GM21381 (cell line): ENCODE results near the gene DLEU7.

Source experiments
- ATAC-seq: cut with Tn5 transposase; IDR thresholded peaks from one replicate; pipeline ENCODE4 v1.9.1; 2021; ENCODE audit warnings: mild to moderate bottlenecking, moderate library complexity; ENCODE audit not compliant: unreplicated experiment

The DLEU7 gene

GRCh38 chr13:50843257-50844083 lies at the start of gene DLEU7:
DLEU7 (minus strand) TSS chr13:50843692; CDS start chr13:50843646, 46 bp downstream.
- ATAC-seq, result no peak

GRCh38 chr13:50892210-50892944 lies 48.9 kb upstream of the DLEU7 start:
- peak; percentile 34 for ATAC-seq

DNA sequence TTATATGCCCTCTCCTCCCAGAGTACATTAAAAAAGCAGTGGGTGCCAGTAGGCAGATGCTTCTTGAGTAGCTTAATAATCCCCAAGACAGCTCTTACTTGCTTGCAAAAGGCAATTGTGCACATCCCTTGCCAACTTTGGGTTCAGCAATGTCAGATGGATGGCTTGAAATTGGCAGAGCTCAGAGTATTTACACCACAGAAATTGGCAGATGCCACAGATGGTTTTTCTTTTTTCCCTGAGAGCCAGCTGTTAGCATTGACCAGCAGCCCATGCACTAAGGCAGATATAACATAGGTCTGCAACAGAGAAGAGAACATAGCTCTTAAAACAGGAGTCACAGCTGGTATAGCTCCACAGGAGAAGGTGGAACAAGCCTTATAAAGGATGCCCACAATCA lies 47.7 kb upstream of the DLEU7 start:
- ATAC-seq, result no peak

- peak; percentile 38 for ATAC-seq
Observed at GRCh38 chr13:50889317-50889716, 45.8 kb upstream of the DLEU7 start.

GRCh38 chr13:50888362-50888761 lies 44.9 kb upstream of the DLEU7 start:
- no peak for ATAC-seq

DNA sequence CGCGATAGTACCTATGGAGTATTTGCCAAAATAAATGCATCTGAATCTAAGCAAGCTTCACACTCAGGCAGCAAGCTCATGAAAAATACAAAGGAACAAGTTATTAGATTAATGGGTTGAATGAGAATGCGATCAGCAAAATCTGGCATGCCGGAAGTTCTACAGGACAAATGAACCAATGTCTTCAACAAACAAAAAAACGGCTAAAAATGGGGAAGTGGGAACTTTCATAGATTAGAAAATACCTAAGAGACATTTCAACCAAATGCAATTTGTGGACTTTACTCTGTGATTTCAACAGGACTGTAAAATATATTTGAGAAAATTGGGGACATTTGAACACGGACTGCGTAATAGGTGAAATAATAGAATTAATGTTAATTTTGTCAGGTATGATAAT lies 43.7 kb upstream of the DLEU7 start:
- no peak for ATAC-seq

- ATAC-seq, result no peak
Observed at GRCh38 chr13:50884265-50884664, 40.8 kb upstream of the DLEU7 start.

- no peak for ATAC-seq
Observed at GRCh38 chr13:50883728-50884127, 40.2 kb upstream of the DLEU7 start.

DNA sequence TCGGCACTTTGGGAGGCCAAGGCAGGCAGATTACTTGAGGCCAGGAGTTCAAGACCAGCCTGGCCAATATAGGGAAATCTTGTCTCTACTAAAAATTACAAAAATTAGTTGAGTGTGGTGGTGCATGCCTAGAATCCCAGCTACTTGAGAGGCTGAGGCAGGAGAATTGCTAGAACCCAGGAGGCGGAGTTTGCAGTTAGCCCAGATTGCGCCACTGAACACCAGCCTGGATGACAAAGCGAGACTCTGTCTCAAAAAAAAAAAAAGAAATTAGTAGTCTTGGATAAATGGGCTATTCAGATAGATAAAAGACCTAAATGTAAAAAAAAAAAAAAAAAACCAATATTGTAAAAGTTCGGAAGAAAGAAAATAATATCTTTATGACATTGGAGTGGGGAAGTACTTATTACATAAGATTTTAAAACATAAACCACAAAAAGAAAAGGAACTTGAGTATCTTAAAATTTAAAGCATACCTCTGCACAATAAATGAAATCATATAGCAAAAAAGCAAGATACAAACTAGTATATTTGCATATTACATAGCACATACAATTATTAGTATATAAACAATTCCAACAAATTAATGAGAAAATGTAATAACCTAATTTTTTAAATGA lies 39.4 kb upstream of the DLEU7 start:
- no peak for ATAC-seq

GRCh38 chr13:50873991-50874390 lies 30.5 kb upstream of the DLEU7 start:
- ATAC-seq, result no peak

DNA sequence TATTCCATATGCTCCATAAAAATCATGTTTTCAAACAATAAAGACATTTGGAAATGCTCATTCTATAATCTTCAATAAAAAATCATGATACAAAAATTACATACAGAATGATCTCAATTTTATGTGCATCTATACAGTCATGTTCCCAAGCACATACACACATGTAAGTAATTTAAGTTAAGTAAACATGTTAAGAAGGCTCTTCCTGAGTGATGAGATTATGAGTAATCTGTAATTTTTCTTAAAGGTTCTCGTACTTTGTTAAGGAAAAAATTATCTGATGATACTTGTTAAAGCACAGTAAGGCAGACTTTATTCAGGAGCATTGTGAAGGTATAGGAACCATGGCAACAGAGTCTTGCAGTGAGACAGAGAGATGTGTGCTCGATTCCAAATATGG lies 30.0 kb upstream of the DLEU7 start:
- no peak for ATAC-seq

GRCh38 chr13:50871405-50871804 lies 27.9 kb upstream of the DLEU7 start:
- ATAC-seq, result no peak

- no peak for ATAC-seq
Observed at GRCh38 chr13:50867637-50867945, 24.1 kb upstream of the DLEU7 start.

DNA sequence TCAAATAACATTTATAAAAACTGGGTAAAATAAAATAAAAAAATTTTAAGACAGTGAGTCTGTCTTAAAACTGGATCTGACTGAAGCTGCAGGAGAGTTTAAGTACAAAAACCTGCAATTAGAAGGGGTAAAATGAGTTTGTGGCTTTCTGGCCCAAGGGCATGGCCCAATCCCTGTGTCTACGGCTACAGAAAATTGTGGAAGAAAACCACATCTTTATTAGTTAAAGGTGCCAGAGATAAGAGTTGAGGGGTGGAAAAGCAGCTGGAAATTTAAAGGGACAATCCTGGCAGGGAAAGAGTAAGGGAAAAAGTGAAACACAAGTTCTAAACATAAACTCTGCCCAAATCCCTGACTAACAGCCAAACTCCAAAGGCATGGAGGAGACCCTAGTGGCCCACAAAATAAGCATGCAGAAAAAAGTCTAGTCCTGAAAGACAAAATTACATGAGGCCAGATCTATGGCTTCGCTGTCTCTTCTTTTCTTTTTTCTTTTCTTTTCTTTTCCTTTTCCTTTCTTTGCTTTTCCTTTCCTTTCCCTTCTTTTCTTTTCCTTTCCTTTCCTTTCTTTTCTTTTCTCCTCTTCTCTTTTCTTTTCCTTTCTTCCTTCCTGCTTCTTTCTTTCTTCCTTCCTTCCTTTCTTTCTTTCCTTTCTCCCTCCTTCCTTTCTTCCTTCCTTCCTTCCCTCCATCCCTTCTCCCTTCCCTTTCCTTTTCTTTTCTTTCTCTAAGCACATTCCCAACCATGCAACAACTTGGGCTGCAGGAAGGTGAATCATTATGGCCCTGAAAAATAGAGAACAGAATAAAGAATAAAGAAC lies 23.5 kb upstream of the DLEU7 start:
- no peak for ATAC-seq

DNA sequence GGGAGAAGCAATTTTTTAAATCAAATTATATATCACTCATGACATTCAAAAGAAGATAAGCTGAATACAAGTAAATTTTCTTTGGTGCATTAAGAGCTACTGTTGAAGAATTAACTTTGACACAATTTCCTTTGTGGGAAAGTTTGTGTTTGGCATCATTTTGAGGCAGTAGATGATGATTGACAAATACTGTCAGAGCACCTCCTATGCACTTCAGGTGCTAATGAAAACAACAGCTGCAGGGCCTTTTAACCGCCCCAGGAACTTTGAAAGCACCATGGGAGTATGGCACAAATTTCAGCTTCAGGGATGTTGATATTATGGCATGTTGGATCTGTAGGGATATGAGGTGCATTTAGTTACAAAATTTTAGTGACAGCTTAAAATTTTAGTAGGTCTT lies 21.0 kb upstream of the DLEU7 start:
- no peak for ATAC-seq

DNA sequence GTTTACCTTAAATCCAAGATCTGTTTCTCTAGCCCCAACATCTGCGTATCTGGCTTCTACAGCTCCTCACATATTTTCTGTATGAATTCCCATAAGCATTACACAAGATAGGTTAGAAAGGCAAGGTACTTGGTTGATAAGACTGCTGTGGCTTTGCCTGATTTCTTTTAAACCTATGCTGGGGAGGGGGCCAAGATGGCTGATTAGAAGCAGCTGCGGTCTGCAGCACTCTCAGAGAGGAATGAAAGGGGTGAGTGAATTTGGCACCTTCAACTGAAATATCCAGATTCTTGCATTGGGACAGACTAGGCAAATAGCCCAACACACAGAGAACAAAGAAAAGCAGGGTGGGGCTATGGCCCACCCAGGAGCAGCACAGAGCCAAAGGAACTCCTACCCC lies 12.2 kb upstream of the DLEU7 start:
- no peak for ATAC-seq

- no peak for ATAC-seq
Observed at GRCh38 chr13:50850445-50850844, 7.0 kb upstream of the DLEU7 start.

DNA sequence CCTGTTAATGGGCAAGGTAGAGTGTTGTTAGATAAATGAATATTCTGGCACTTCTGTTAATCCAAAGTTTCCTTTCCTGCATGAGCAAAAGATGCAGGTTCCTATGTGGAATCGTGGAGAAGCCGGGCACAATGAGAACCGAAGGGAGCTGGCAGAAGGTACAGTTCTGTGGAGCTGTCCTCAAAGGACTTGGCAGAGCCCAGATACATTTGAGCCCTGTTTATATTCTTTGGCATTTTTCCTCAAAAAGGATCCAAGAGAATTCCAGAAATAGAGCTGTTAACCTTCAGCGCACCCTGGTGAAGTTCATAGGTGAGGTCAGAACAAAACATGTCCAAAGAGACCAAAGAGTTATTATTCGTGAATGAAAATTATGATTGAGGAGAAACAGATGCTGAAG lies 4.0 kb upstream of the DLEU7 start:
- no peak for ATAC-seq

GRCh38 chr13:50846861-50847475 lies 3.5 kb upstream of the DLEU7 start:
- no peak for ATAC-seq

DNA sequence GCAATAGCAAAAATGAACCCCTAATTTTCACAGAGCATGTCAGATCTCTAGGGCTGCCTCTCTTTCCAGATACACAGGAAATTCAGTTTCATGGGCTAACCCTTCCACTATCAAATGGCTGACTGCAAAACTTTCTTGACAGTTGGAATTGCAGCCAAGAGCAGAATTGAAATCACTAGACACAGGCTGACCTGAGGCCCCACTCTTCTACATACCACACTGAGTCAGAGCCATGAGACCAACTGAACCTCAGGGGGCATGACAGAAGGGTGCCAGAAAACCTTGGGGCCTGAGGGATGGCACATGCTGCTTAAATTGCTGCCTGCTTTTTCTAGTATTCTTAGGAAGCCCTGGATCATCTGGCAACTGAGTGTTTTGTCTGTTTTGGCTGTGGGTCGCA lies 1.7 kb upstream of the DLEU7 start:
- ATAC-seq, result no peak
